HG03520 (cell line): Measurements from ENCODE around the gene TSFM.

Source experiments
- ATAC-seq: cut with Tn5 transposase; IDR thresholded peaks from one replicate; pipeline ENCODE4 v1.9.1; 2021; ENCODE audit warnings: mild to moderate bottlenecking, moderate library complexity; ENCODE audit not compliant: unreplicated experiment

Gene TSFM

GRCh38 chr12:57782608-57783465, at the start of gene TSFM:
TSFM (plus strand) TSS chr12:57782787; CDS start chr12:57782802, 15 bp downstream.
- ATAC-seq: peak; percentile 74

GRCh38 chr12:57733928-57734327, 48.7 kb upstream of the TSFM start:
- no peak for ATAC-seq

GRCh38 chr12:57734591-57734990, 48.0 kb upstream of the TSFM start:
- ATAC-seq: no peak

- ATAC-seq: no peak
These were observed 47.3 kb upstream of the TSFM start for GRCh38 chr12:57735198-57735855.

- ATAC-seq: no peak
These were observed 46.4 kb upstream of the TSFM start for GRCh38 chr12:57735952-57736740.

GRCh38 chr12:57736741-57737466, 45.7 kb upstream of the TSFM start:
- ATAC-seq: no peak

- ATAC-seq: no peak
These were observed 44.8 kb upstream of the TSFM start for GRCh38 chr12:57737467-57738460.

GRCh38 chr12:57738661-57739237, 43.8 kb upstream of the TSFM start, which contains the start of gene AGAP2:
AGAP2 (minus strand) TSS chr12:57738742; CDS start chr12:57738246, 496 bp downstream.
- ATAC-seq: no peak

GRCh38 chr12:57739387-57739786, 43.2 kb upstream of the TSFM start:
- no peak for ATAC-seq

- no peak for ATAC-seq
These were observed 42.6 kb upstream of the TSFM start for GRCh38 chr12:57739914-57740538.

GRCh38 chr12:57740656-57741412, 41.8 kb upstream of the TSFM start:
- peak; percentile 31 for ATAC-seq

GRCh38 chr12:57741413-57741789, 41.2 kb upstream of the TSFM start:
- ATAC-seq: no peak

- peak; percentile 55 for ATAC-seq
These were observed 40.5 kb upstream of the TSFM start for GRCh38 chr12:57741844-57742738.

- ATAC-seq: no peak
These were observed 38.8 kb upstream of the TSFM start for GRCh38 chr12:57743769-57744168.

GRCh38 chr12:57744194-57744776, 38.3 kb upstream of the TSFM start:
- peak; percentile 32 for ATAC-seq

- ATAC-seq: peak; percentile 71
These were observed 37.7 kb upstream of the TSFM start, which contains the start of gene TSPAN31 for GRCh38 chr12:57744777-57745484. TSPAN31 (plus strand) TSS chr12:57745039; CDS start chr12:57745155, 116 bp downstream.
